Keratinocyte (primary cell): ENCODE data around the gene TSPEAR. TPM values are rescaled to one million over a fixed set of nuclear protein-coding genes. Genes with fewer than 3 reads are reported as not detected.
A peak's percentile ranks its signal among the peaks of the same experiment; 100 is the strongest.

Experiments
- DNase-seq: peaks from one replicate; pipeline ENCODE4 v3.0.0-alpha.2; 2011; ENCODE audit warnings: low read depth, missing footprints, low spot score
- FAIRE-seq: peaks from 2 replicates; lab custom pipeline; 2011; peaks lifted over from hg19 to GRCh38; lab: Jason Lieb, UNC
- H2AFZ ChIP-seq: 2 replicates; pipeline ENCODE4 v1.6.0; 2012; ENCODE audit warnings: low read length, control low read depth, inconsistent platforms; ENCODE audit not compliant: control insufficient read depth
- H3K27ac ChIP-seq: 2 replicates; pipeline ENCODE4 v1.5.1; 2011; ENCODE audit warnings: low read length; ENCODE audit not compliant: control insufficient read depth, insufficient read depth
- H3K27me3 ChIP-seq: 3 replicates; pipeline ENCODE4 v1.6.0; 2011; ENCODE audit warnings: low read length; ENCODE audit not compliant: control insufficient read depth, insufficient read depth; ENCODE audit errors: extremely low read depth
- H3K36me3 ChIP-seq, 2 experiments: 2 replicates in 1 of 2; 3 replicates in 1 of 2; pipeline ENCODE4 v1.5.1; 2011; ENCODE audit warnings: low read length in 2 of 2, mild to moderate bottlenecking in 1 of 2; ENCODE audit not compliant: control insufficient read depth in 2 of 2, insufficient read depth in 2 of 2; ENCODE audit errors: extremely low read depth in 1 of 2
- H3K4me1 ChIP-seq: 3 replicates; pipeline ENCODE4 v1.5.1; 2011; ENCODE audit warnings: low read length; ENCODE audit not compliant: control insufficient read depth, insufficient read depth; ENCODE audit errors: extremely low read depth
- H3K4me2 ChIP-seq: 3 replicates; pipeline ENCODE4 v1.6.0; 2011; ENCODE audit warnings: low read depth, low read length; ENCODE audit not compliant: control insufficient read depth, insufficient read depth; ENCODE audit errors: extremely low read depth
- H3K4me3 ChIP-seq, 3 experiments: fragments of 200-600 bp in 1 of 3; sonication (generic) in 1 of 3; 2 replicates in 2 of 3; 3 replicates in 1 of 3; pipeline ENCODE4 v1.5.1; 2011 to 2016; ENCODE audit warnings: low read length in 3 of 3, mild to moderate bottlenecking in 3 of 3, control low read depth in 2 of 3, inconsistent platforms in 1 of 3, low read depth in 1 of 3, mixed read lengths in 1 of 3, mixed run types in 1 of 3, moderate library complexity in 1 of 3; ENCODE audit not compliant: control insufficient read depth in 2 of 3, insufficient read depth in 2 of 3; ENCODE audit errors: extremely low read depth in 1 of 3
- H3K79me2 ChIP-seq: 2 replicates; pipeline ENCODE4 v1.6.0; 2012; ENCODE audit warnings: low read length; ENCODE audit not compliant: control insufficient read depth, insufficient read depth
- H3K9ac ChIP-seq: 3 replicates; pipeline ENCODE4 v1.6.0; 2011; ENCODE audit warnings: low read length; ENCODE audit not compliant: control insufficient read depth, insufficient read depth; ENCODE audit errors: extremely low read depth
- H3K9me1 ChIP-seq: 3 replicates; pipeline ENCODE4 v1.6.0; 2011; ENCODE audit warnings: low read length; ENCODE audit not compliant: control insufficient read depth, insufficient read depth; ENCODE audit errors: extremely low read depth
- H3K9me3 ChIP-seq: 2 replicates; pipeline ENCODE4 v1.5.1; 2012; ENCODE audit warnings: low read depth, low read length; ENCODE audit not compliant: control insufficient read depth
- H4K20me1 ChIP-seq: 3 replicates; pipeline ENCODE4 v1.6.0; 2011; ENCODE audit warnings: low read length; ENCODE audit not compliant: control insufficient read depth, insufficient read depth; ENCODE audit errors: extremely low read depth
- EZH2 ChIP-seq: IDR thresholded peaks from one replicate; pipeline ENCODE4 v1.6.1; 2012; ENCODE audit warnings: inconsistent platforms, mild to moderate bottlenecking, low read length, moderate library complexity
- dilution Hi-C: fragments of 300-500 bp; cut with MboI; formaldehyde crosslinking; loops from one replicate; pipeline ENCODE4 v1.7.0; 2020; ENCODE audit warnings: low sequenced_read_pairs; ENCODE audit not compliant: extremely low pct_ligation_motif_present
- polyA minus RNA-seq, 3 experiments: library from RNA; depleted of rRNA, polyadenylated mRNA; stranded (reverse); fragments of >200 nt; gene quantifications; 1 replicate in 1 of 3; 2 replicates in 1 of 3; 3 replicates in 1 of 3; pipeline ENCODE4 v1.2.3, GENCODE V29; 2011
- polyA plus RNA-seq, 5 experiments: library from polyadenylated mRNA; depleted of rRNA in 3 of 5; stranded (reverse) in 3 of 5; stranded (forward) in 1 of 5; unstranded in 1 of 5; fragments of >200 nt; gene quantifications; 1 replicate in 1 of 5; 2 replicates in 3 of 5; 3 replicates in 1 of 5; pipeline versions ENCODE4 v1.2.1 to v1.2.3, GENCODE V29; 2011 to 2012; ENCODE audit warnings: missing spikeins in 2 of 5, low read depth in 1 of 5, low replicate concordance in 1 of 5
- TF ChIP-seq, protein P1 (sequence below), 3 experiments: IDR thresholded peaks in 1 of 3; conservative IDR thresholded peaks in 1 of 3; optimal IDR thresholded peaks in 1 of 3; 2 replicates in 2 of 3; 3 replicates in 1 of 3; pipeline versions ENCODE3 to v1.5.1; 2011; ENCODE audit warnings: low read length in 3 of 3, mild to moderate bottlenecking in 3 of 3, moderate library complexity in 2 of 3, control low read depth in 1 of 3, inconsistent platforms in 1 of 3; ENCODE audit not compliant: insufficient read depth in 2 of 3; ENCODE audit errors: extremely low read depth in 1 of 3

TSPEAR gene
- polyA plus RNA-seq: 0.07 to 0.12 TPM in 2 of 3 replicates, not detected in the other
- polyA plus RNA-seq (2011; ENCODE audit: low read depth): not detected
- 0.01 and 0.06 TPM in 2 replicates for polyA plus RNA-seq (2011; cell fraction: cytosol; rRNA removed)
- polyA plus RNA-seq (2011; cell fraction: nucleus; rRNA removed): 0.10 and 0.20 TPM in 2 replicates
- 0.07 TPM in 1 of 2 replicates, not detected in the other for polyA plus RNA-seq (2012; ENCODE audit: low replicate concordance)
- 0.20 TPM in 1 of 3 replicates, not detected in the others for polyA minus RNA-seq
- not detected for polyA minus RNA-seq (2011; cell fraction: cytosol; rRNA and poly(A)+ RNA removed)
- polyA minus RNA-seq (2011; cell fraction: nucleus; rRNA and poly(A)+ RNA removed): not detected in 2 replicates

DNA sequence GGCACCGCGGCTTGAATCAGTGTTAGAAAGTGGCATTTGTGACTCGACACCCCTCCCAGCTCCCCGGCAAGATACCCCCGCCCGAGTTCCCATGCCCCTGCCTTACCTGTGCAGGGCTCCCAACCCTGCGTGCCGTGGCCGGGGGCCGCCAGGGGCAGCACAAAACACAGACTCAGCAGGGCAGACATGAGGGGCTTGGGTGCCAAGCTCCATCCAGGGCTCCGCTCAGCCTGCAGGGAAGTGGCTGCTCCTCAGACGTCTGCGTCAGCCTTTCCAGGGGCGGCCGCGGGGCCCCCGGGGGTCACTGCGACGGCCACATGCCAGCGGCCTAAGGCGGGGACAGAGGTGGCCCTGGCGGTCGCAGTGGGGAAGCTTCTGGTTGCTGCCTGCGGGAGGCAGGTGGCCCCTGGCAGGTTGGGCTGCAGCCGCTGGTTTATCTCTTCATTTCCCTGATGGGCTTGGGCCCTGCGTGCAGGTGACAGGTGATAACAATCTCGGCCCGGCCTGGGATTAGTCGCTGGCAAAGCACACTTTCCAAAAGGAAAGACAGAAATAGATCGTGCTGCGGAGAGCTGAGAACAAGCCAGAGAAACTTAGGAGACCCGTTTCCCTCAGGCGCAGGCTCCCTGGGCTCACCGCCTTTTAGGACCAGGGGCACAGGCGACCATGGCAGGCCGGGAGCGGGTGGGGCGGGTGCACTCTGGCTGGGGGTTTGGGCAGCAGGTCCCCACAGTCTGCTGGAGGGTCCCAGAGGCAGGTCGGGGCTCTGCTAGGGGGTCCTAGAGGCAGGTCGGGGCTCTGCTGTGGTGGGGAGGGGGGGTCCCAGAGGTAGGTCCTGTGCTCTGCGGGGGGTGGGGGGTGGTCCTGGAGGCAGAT lies at the start of gene TSPEAR:
TSPEAR (minus strand) TSS at position 246 of the 876 bp plus-strand sequence; CDS start at position 188, 58 bp downstream.
- no peak within 1 kb of the TSS for H2AFZ ChIP-seq
- H3K4me1 ChIP-seq: peaks cover 31% of the 10 kb centered on the region
- H3K9ac ChIP-seq: no peak within 1 kb of the TSS
- no peak within 1 kb of the TSS for H3K27ac ChIP-seq
- no peaks in the 10 kb centered on the region for H3K9me1 ChIP-seq
- H3K36me3 ChIP-seq: no peaks in the 10 kb centered on the region
- FAIRE-seq (no peak), DNase-seq (no peak)
- no peaks in the 10 kb centered on the region for H3K79me2 ChIP-seq
- dilution Hi-C loops: no loop called here
- peak within 1 kb of the TSS in 2 of 3 experiments; percentile 14 to 20 for H3K4me3 ChIP-seq
- H3K9me3 ChIP-seq: peaks cover 2% of the 10 kb centered on the region
- peaks cover 62% of the 10 kb centered on the region for H3K27me3 ChIP-seq
- H3K4me2 ChIP-seq: peak within 1 kb of the TSS; percentile 58
- H4K20me1 ChIP-seq: no peaks in the 10 kb centered on the region
- TF ChIP-seq EZH2: peak; percentile 94
- TF ChIP-seq, protein P1, sequence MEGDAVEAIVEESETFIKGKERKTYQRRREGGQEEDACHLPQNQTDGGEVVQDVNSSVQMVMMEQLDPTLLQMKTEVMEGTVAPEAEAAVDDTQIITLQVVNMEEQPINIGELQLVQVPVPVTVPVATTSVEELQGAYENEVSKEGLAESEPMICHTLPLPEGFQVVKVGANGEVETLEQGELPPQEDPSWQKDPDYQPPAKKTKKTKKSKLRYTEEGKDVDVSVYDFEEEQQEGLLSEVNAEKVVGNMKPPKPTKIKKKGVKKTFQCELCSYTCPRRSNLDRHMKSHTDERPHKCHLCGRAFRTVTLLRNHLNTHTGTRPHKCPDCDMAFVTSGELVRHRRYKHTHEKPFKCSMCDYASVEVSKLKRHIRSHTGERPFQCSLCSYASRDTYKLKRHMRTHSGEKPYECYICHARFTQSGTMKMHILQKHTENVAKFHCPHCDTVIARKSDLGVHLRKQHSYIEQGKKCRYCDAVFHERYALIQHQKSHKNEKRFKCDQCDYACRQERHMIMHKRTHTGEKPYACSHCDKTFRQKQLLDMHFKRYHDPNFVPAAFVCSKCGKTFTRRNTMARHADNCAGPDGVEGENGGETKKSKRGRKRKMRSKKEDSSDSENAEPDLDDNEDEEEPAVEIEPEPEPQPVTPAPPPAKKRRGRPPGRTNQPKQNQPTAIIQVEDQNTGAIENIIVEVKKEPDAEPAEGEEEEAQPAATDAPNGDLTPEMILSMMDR (optimal IDR thresholded peaks at IDR 0.05 in 1 of 3, IDR thresholded peaks at IDR 0.05 in 1 of 3, conservative IDR thresholded peaks at IDR 0.05 in 1 of 3; ENCODE audit: extremely low read depth in 1 of 3, insufficient read depth in 2 of 3, low read length in 3 of 3): no peak

DNA sequence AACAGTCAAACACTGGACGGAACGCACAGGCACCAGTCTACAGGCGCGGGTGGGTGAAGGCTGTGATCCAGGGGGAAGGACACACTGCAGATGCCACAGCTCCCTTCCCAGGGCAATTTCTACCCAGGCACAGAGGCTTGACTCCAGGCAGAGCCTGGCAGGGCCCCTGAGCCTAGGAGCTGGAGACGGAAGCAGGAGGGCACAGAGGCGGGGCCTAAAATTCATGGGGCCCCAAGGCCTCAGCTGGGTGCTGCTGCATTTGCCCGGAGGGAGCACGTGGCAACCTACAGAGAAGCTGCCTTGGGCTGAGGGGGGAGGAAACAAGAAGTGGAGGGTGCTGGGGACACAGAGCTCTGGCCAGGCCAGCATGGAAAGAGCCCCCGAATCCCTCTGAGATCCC lies 49.0 kb upstream of the TSPEAR start:
- peaks cover 17% of the 10 kb centered on the region for H3K4me1 ChIP-seq
- no peak overlapping the region for H3K9ac ChIP-seq
- peaks cover 5% of the 10 kb centered on the region for H3K27me3 ChIP-seq
- dilution Hi-C loops: no loop called here
- H3K4me3 ChIP-seq: no peak overlapping the region
- no peak overlapping the region for H3K27ac ChIP-seq
- no peaks in the 10 kb centered on the region for H4K20me1 ChIP-seq
- TF ChIP-seq, protein P1 (optimal IDR thresholded peaks at IDR 0.05 in 1 of 3, IDR thresholded peaks at IDR 0.05 in 1 of 3, conservative IDR thresholded peaks at IDR 0.05 in 1 of 3; ENCODE audit: extremely low read depth in 1 of 3, insufficient read depth in 2 of 3, low read length in 3 of 3): no peak
- no peak for TF ChIP-seq EZH2
- DNase-seq (no peak), FAIRE-seq (no peak)
- no peaks in the 10 kb centered on the region for H3K9me3 ChIP-seq
- H3K9me1 ChIP-seq: no peaks in the 10 kb centered on the region
- no peak overlapping the region for H2AFZ ChIP-seq
- H3K4me2 ChIP-seq: no peak overlapping the region
- no peaks in the 10 kb centered on the region for H3K36me3 ChIP-seq
- H3K79me2 ChIP-seq: no peaks in the 10 kb centered on the region
